ACHN (cell line): ENCODE measurements around the gene CFAP45.

Experiments
- DNase-seq: peaks from one replicate; pipeline ENCODE4 v3.0.0-alpha.2; 2015
- in situ Hi-C: cut with HindIII; loops from 2 replicates; pipeline ENCODE4 v1.10.0; 2017; ENCODE audit warnings: low sequenced_read_pairs, low pct_ligation_motif_present, low pct_unique_long_range_greater_than_20kb

The CFAP45 gene

DNA sequence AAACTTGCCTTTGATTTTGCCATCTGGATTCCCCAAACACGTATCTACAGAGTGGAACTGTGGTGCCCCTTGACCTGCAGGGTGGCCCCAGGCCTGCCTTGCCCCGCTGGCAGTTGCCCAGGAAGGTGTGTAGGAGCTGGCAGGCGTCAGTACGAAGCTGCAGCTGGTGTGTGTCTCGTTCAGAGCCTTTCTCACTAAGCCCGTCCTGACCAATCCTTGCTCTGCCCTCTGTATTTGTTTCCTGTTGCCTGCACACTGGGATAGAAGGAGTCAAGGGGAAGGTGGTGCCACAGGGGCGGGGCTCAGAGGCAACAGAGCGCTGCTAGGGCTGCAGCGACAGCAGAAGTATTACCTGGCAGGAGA lies 32.3 kb downstream of the CFAP45 start:
- in situ Hi-C loops: no loop called here
- DNase-seq: peak; percentile 61

- in situ Hi-C loops: no loop called here
- no peak for DNase-seq
Measured at GRCh38 chr1:159866905-159867663, 32.9 kb downstream of the CFAP45 start.

- in situ Hi-C loops: no loop called here
- DNase-seq: no peak
Measured at GRCh38 chr1:159866066-159866465, 33.9 kb downstream of the CFAP45 start.

GRCh38 chr1:159864262-159864661 lies 35.7 kb downstream of the CFAP45 start:
- in situ Hi-C loops: no loop called here

DNA sequence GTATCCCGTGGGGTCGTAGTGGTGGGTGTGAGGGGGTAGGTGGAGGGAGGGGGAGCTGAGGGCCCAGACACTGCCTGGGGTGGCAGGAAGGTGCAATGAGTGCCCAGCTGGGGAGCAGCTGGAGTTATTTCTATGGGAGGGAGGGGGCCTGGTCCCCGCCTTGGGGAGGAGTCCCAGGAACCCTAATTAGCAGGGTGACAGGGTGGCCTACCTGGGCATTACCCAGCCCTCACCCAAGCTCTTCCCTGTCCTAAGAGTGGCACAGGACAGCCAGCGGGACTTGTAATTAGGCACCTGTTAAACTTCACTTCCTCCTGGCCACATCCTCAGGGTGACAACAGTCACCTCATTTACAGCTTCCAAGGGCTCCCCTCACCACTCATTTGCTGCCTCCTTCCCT lies 37.4 kb downstream of the CFAP45 start, which contains the start of gene VSIG8:
Gene VSIG8 (minus strand): TSS at position 101 of the 400 bp plus-strand sequence. CDS start 136 bp downstream, outside the sequence.
- no peak for DNase-seq
- in situ Hi-C loops: no loop called here

More at GRCh38 chr1:159864262-159864661, 35.7 kb downstream of the CFAP45 start:
- no peak for DNase-seq

DNA sequence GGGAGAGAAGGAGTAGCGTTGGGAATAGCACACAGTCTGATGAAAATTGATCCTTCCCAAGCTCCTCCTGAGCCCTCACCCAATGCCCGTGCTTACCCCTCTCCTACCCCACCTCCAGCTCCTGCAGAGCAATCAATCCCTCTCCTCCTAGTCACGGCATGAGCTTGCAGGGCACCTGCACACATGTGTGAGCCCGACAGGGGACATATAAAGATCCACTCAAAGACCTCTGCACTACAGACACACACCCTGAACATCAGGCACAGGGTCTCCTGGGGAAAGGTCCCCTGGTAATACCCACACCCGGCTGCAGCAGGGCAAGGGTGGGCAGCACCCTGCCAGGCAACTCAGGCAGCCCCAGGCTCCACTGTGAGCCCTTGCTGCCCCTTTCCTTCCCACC lies 37.9 kb downstream of the CFAP45 start:
- in situ Hi-C loops: no loop called here
- DNase-seq: no peak

DNA sequence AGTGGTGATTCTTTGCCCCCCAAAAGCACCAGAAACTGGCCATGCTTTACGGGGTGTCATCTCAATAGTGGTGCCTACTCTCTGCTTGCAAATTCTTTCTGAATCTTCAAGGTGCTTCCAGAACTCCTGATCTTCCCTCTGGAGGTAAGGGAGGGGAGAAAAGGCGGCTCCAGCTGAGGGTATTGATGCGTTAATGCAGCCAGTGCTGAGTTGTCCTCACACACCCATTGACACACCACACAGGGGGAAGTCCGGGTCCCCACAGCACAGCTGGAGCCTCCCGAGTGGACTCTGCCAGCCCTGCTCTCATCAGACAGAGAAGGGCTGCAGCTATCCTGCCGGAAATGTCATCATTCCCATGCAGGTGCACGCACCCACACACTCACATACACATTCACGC lies 38.7 kb downstream of the CFAP45 start:
- in situ Hi-C loops: no loop called here
- no peak for DNase-seq

- in situ Hi-C loops: no loop called here
- DNase-seq: no peak
Measured at GRCh38 chr1:159860456-159860855, 39.5 kb downstream of the CFAP45 start.

DNA sequence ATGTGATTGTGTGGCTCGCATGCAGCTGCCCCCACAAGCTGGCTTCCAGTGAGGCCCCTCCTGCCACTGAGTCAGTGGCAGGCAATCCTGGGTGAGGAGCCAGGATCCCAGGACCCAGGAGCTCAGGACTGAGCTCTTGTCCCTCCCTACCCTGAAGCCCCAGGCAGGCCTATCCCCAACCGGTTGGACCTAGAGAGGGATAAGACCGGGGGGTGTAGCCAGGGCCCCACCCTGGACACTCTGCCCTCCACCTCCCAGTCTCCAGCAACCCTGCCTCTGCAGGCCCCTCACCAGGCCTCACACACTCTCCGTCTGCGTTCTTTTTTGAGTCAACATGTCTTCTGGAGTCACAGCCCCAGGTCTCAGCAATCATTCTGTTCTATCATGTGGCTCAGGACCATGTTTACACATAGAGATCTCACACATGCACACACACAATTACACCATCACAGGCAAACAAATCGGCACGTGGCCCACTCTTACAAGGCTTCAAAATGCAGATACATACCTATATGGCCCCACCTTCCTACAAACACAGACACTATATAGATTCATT lies 40.1 kb downstream of the CFAP45 start:
- no peak for DNase-seq
- in situ Hi-C loops: no loop called here

DNA sequence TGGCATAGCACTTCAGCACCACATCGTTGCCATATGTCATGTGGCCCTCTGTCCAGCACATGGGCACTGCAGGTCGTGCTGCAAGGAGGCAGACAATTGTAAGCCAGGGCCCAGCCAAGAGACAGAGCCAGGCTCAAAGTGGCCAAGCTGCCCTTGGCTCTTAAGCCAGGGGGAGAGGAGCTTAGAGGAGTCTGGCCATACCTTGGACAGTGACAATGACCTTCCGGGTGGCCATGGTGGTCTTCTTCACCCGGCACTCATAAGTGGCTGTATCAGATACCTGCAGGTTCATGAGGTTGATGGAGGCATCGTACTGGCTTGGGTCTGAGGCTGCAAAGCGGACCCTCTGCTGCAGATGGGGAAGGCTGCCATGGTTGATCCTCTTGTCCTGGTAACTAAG lies 42.1 kb downstream of the CFAP45 start:
- in situ Hi-C loops: no loop called here

DNA sequence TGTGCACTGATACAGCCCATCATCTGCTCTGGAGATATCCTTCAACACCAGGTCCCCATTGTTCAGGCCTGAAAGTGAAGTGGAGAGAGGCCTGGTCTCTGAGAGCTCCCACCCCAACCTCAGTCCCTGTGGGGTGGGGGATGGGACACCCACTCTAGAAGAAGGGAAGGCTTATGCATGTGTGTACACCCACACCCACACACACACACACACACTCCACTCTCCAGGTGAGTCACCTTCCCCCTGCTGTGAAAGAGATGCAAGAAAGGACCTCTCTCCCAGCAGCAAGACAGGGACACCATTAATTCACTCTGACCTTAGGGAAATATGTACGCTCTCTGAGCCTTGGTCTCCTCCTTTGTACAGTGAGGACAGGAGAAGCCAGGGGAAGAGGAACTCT lies 43.4 kb downstream of the CFAP45 start:
- in situ Hi-C loops: no loop called here
- DNase-seq: no peak

More for the DNA sequence above, 42.1 kb downstream of the CFAP45 start:
- DNase-seq: no peak

- DNase-seq: no peak
- in situ Hi-C loops: no loop called here
Measured at GRCh38 chr1:159855709-159856108, 44.3 kb downstream of the CFAP45 start.

DNA sequence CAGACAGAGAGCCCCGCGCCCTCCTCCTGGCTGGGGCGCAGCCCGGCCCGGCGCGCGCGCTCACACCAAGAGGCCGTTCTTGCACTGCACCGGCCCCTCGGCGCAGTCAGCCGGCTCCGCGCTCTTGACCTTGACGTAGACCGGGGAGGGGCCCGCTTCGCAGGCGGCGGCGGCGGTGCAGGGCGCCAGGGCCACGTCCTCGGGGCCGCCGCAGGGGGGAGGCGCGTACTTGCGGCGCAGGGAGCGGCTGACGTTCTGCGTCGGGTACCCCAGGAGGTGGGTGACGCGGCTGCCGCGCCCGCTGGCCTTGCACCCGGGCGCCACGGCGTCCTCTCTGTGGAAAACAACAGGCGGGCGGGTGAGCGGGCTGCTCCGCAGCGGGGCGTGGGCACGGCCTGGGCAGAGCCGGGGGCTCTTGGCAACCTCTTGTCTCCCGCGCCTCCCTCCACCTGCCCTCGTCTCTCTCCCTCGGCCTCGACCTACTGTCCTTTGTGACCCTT lies 45.2 kb downstream of the CFAP45 start:
- in situ Hi-C loops: no loop called here
- peak; percentile 92 for DNase-seq

GRCh38 chr1:159854116-159854692 lies 45.8 kb downstream of the CFAP45 start:
- peak; percentile 81 for DNase-seq
- in situ Hi-C loops: no loop called here

- peak; percentile 21 for DNase-seq
- in situ Hi-C loops: no loop called here
Measured at GRCh38 chr1:159853417-159854115, 46.4 kb downstream of the CFAP45 start.

- no peak for DNase-seq
Measured at GRCh38 chr1:159851407-159851806, 48.6 kb downstream of the CFAP45 start.

DNA sequence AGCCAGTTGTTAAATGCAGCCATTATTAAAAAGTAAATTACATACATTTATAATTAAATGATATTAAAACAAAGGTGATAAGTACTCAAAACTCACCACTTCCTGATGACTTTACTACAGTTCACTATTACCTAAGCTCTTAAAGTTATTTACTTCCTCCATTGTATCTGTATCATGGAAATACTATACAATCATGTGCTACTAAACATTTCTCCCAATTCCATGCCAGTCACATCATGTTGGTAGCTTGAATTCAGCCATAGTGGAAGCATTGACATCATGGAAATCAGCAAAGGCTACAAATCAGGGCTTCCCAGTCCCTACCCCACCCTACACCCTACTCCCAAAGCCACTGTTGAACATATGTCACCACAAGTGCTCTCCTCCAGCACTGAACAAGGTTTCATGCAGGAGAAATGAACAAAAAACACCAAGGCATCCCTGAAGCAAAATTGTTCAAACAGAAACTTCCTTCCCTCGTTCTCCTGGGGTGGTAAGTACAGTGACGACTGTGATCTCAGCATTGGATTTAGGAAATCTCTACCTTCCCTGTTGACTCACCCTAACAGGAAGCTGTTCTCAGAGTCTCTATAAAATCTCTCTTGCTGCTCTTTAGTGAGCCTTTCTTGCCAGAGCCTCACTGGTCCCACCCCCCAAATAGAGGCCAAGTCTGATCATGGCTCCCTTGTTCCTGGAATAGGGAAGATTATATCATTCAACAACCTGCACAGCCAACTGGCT lies 50.2 kb downstream of the CFAP45 start:
- in situ Hi-C loops: no loop called here
- no peak for DNase-seq

More at GRCh38 chr1:159851407-159851806, 48.6 kb downstream of the CFAP45 start:
- in situ Hi-C loops: no loop called here

GRCh38 chr1:159848326-159848725 lies 51.6 kb downstream of the CFAP45 start:
- in situ Hi-C loops: no loop called here
- DNase-seq: peak; percentile 27
